ENCODE measurements around the gene FBXO9.

The FBXO9 gene

GRCh38 chr6:53111865-53112264, 46.7 kb downstream of the FBXO9 start:
- H3K27ac ChIP-seq = no peak overlapping the region
- H3K4me1 ChIP-seq = no peaks in the 10 kb centered on the region
- H3K9ac ChIP-seq = no peak overlapping the region
- no peak overlapping the region for H3K4me2 ChIP-seq
- no peak for TF ChIP-seq Cebpa-rat (IDR thresholded peaks at IDR 0.05)
- H3K9me3 ChIP-seq = no peaks in the 10 kb centered on the region
- no peaks in the 10 kb centered on the region for H3K27me3 ChIP-seq
- no peak overlapping the region for H3K4me3 ChIP-seq
- H3K36me3 ChIP-seq = no peaks in the 10 kb centered on the region
- no peaks in the 10 kb centered on the region for H4K20me1 ChIP-seq

- Histone ChIP-seq H4K20me1 (no peaks in the 10 kb centered on the region), H3K27me3 (no peaks in the 10 kb centered on the region), H3K9me3 (no peaks in the 10 kb centered on the region), H3K4me2 (no peak overlapping the region), H3K36me3 (no peaks in the 10 kb centered on the region), H3K9ac (no peak overlapping the region), H3K27ac (no peak overlapping the region), H3K4me3 (no peak overlapping the region), H3K4me1 (no peaks in the 10 kb centered on the region)
- no peak for TF ChIP-seq Cebpa-rat (IDR thresholded peaks at IDR 0.05)
Measured at GRCh38 chr6:53112404-53112803, 47.2 kb downstream of the FBXO9 start.

- H3K9ac ChIP-seq = no peak overlapping the region
- no peaks in the 10 kb centered on the region for H3K4me1 ChIP-seq
- no peak for TF ChIP-seq Cebpa-rat (IDR thresholded peaks at IDR 0.05)
- no peaks in the 10 kb centered on the region for H3K9me3 ChIP-seq
- H3K4me3 ChIP-seq = no peak overlapping the region
- no peaks in the 10 kb centered on the region for H4K20me1 ChIP-seq
- H3K4me2 ChIP-seq = no peak overlapping the region
- no peak overlapping the region for H3K27ac ChIP-seq
- H3K27me3 ChIP-seq = no peaks in the 10 kb centered on the region
- H3K36me3 ChIP-seq = no peaks in the 10 kb centered on the region
Measured at GRCh38 chr6:53112871-53113270, 47.7 kb downstream of the FBXO9 start.

- TF ChIP-seq Cebpa-rat (IDR thresholded peaks at IDR 0.05) = no peak
- H3K4me1 ChIP-seq = no peaks in the 10 kb centered on the region
Measured at GRCh38 chr6:53113742-53114141, 48.5 kb downstream of the FBXO9 start.

GRCh38 chr6:53115113-53115512, 49.9 kb downstream of the FBXO9 start:
- H3K4me3 ChIP-seq = no peak overlapping the region
- no peaks in the 10 kb centered on the region for H4K20me1 ChIP-seq
- no peak overlapping the region for H3K27ac ChIP-seq
- no peaks in the 10 kb centered on the region for H3K36me3 ChIP-seq
- TF ChIP-seq Cebpa-rat (IDR thresholded peaks at IDR 0.05) = no peak
- no peak overlapping the region for H3K4me2 ChIP-seq
- no peaks in the 10 kb centered on the region for H3K27me3 ChIP-seq
- no peak overlapping the region for H3K9ac ChIP-seq
- H3K4me1 ChIP-seq = no peaks in the 10 kb centered on the region
- no peaks in the 10 kb centered on the region for H3K9me3 ChIP-seq

More at GRCh38 chr6:53113742-53114141, 48.5 kb downstream of the FBXO9 start:
- Histone ChIP-seq H3K4me3 (no peak overlapping the region), H3K27ac (no peak overlapping the region), H3K9ac (no peak overlapping the region), H3K9me3 (no peaks in the 10 kb centered on the region), H3K36me3 (no peaks in the 10 kb centered on the region), H3K27me3 (no peaks in the 10 kb centered on the region), H3K4me2 (no peak overlapping the region), H4K20me1 (no peaks in the 10 kb centered on the region)

GRCh38 chr6:53115741-53116140, 50.5 kb downstream of the FBXO9 start:
- H3K27me3 ChIP-seq = no peaks in the 10 kb centered on the region
- H3K36me3 ChIP-seq = no peaks in the 10 kb centered on the region
- no peak overlapping the region for H3K9ac ChIP-seq
- no peak overlapping the region for H3K27ac ChIP-seq
- no peak overlapping the region for H3K4me2 ChIP-seq
- H3K4me1 ChIP-seq = no peaks in the 10 kb centered on the region
- no peaks in the 10 kb centered on the region for H3K9me3 ChIP-seq
- no peak for TF ChIP-seq Cebpa-rat (IDR thresholded peaks at IDR 0.05)
- H3K4me3 ChIP-seq = no peak overlapping the region
- no peaks in the 10 kb centered on the region for H4K20me1 ChIP-seq

GRCh38 chr6:53119349-53119748, 54.1 kb downstream of the FBXO9 start:
- Histone ChIP-seq H3K4me2 (no peak overlapping the region), H3K4me1 (no peaks in the 10 kb centered on the region)

GRCh38 chr6:53119772-53120409, 54.7 kb downstream of the FBXO9 start:
- no peak overlapping the region for H3K27ac ChIP-seq
- no peaks in the 10 kb centered on the region for H4K20me1 ChIP-seq
- H3K27me3 ChIP-seq = no peaks in the 10 kb centered on the region
- H3K9me3 ChIP-seq = no peaks in the 10 kb centered on the region
- H3K36me3 ChIP-seq = no peaks in the 10 kb centered on the region
- TF ChIP-seq Cebpa-rat (IDR thresholded peaks at IDR 0.05) = no peak
- no peaks in the 10 kb centered on the region for H3K4me1 ChIP-seq
- no peak overlapping the region for H3K9ac ChIP-seq
- H3K4me3 ChIP-seq = no peak overlapping the region
- no peak overlapping the region for H3K4me2 ChIP-seq

More at GRCh38 chr6:53119349-53119748, 54.1 kb downstream of the FBXO9 start:
- no peak overlapping the region for H3K4me3 ChIP-seq
- H3K9ac ChIP-seq = no peak overlapping the region
- no peaks in the 10 kb centered on the region for H3K9me3 ChIP-seq
- H3K36me3 ChIP-seq = no peaks in the 10 kb centered on the region
- no peak for TF ChIP-seq Cebpa-rat (IDR thresholded peaks at IDR 0.05)
- no peak overlapping the region for H3K27ac ChIP-seq
- H3K27me3 ChIP-seq = no peaks in the 10 kb centered on the region
- no peaks in the 10 kb centered on the region for H4K20me1 ChIP-seq

GRCh38 chr6:53124131-53124800, 59.1 kb downstream of the FBXO9 start:
- H3K4me3 ChIP-seq = no peak overlapping the region
- no peaks in the 10 kb centered on the region for H3K9me3 ChIP-seq
- no peak overlapping the region for H3K9ac ChIP-seq
- no peaks in the 10 kb centered on the region for H3K4me1 ChIP-seq
- H3K27me3 ChIP-seq = no peaks in the 10 kb centered on the region
- H3K27ac ChIP-seq = no peak overlapping the region
- no peak for TF ChIP-seq Cebpa-rat (IDR thresholded peaks at IDR 0.05)
- no peaks in the 10 kb centered on the region for H4K20me1 ChIP-seq
- no peak overlapping the region for H3K4me2 ChIP-seq
- H3K36me3 ChIP-seq = no peaks in the 10 kb centered on the region

- Histone ChIP-seq H3K27me3 (no peaks in the 10 kb centered on the region), H3K9me3 (no peaks in the 10 kb centered on the region), H3K36me3 (no peaks in the 10 kb centered on the region), H3K9ac (no peak overlapping the region), H4K20me1 (no peaks in the 10 kb centered on the region), H3K27ac (no peak overlapping the region), H3K4me1 (no peaks in the 10 kb centered on the region), H3K4me3 (no peak overlapping the region), H3K4me2 (no peak overlapping the region)
- TF ChIP-seq Cebpa-rat (IDR thresholded peaks at IDR 0.05) = no peak
Measured at GRCh38 chr6:53125276-53125675, 60.1 kb downstream of the FBXO9 start.
